ACC112 (cell line): Measurements from ENCODE around the gene SLIT3.

ENCODE experiments used
- H2AFZ ChIP-seq: fragments of 200-600 bp; sonication (generic); one replicate; pipeline ENCODE4 v1.6.0; 2017; ENCODE audit warnings: antibody characterized with exemption, low read length; ENCODE audit not compliant: unreplicated experiment
- H3K27ac ChIP-seq: fragments of 200-600 bp; sonication (generic); 2 replicates; pipeline ENCODE4 v1.5.1; 2014; ENCODE audit warnings: low read depth, mild to moderate bottlenecking, antibody characterized with exemption, low read length, moderate library complexity
- H3K27me3 ChIP-seq: fragments of 200-600 bp; sonication (generic); 2 replicates; pipeline ENCODE4 v1.6.1; 2014; ENCODE audit warnings: mild to moderate bottlenecking, antibody characterized with exemption, low read length, moderate library complexity, mixed read lengths; ENCODE audit not compliant: insufficient read depth
- H3K36me3 ChIP-seq: fragments of 200-600 bp; sonication (generic); 2 replicates; pipeline ENCODE4 v1.6.1; 2016; ENCODE audit warnings: mild to moderate bottlenecking, antibody characterized with exemption, low read length, moderate library complexity, mixed read lengths; ENCODE audit not compliant: insufficient read depth
- H3K4me1 ChIP-seq: fragments of 200-600 bp; sonication (generic); one replicate; pipeline ENCODE4 v1.6.1; 2016; ENCODE audit warnings: low read length, mixed read lengths; ENCODE audit not compliant: insufficient read depth, unreplicated experiment, control insufficient read depth
- H3K4me3 ChIP-seq: fragments of 200-600 bp; sonication (generic); 2 replicates; pipeline ENCODE4 v1.5.1; 2014; ENCODE audit warnings: mild to moderate bottlenecking, low read depth, low read length
- H3K79me2 ChIP-seq: fragments of 200-600 bp; sonication (generic); one replicate; pipeline ENCODE4 v1.6.0; 2016; ENCODE audit warnings: low read length; ENCODE audit not compliant: control insufficient read depth, unreplicated experiment, insufficient read depth

SLIT3 gene

GRCh38 chr5:168893283-168893682 lies 407.7 kb downstream of the SLIT3 start:
- no peak overlapping the region for H3K27ac ChIP-seq
- H2AFZ ChIP-seq, result no peak overlapping the region
- no peaks in the 10 kb centered on the region for H3K36me3 ChIP-seq
- no peaks in the 10 kb centered on the region for H3K4me1 ChIP-seq
- peaks cover 5% of the 10 kb centered on the region; the same call in 1 of the 2 replicates for H3K27me3 ChIP-seq
- no peaks in the 10 kb centered on the region for H3K79me2 ChIP-seq
- no peak overlapping the region for H3K4me3 ChIP-seq

GRCh38 chr5:168892618-168893186 lies 408.2 kb downstream of the SLIT3 start:
- Histone ChIP-seq H3K27ac (no peak overlapping the region), H3K79me2 (no peaks in the 10 kb centered on the region), H3K36me3 (no peaks in the 10 kb centered on the region), H2AFZ (no peak overlapping the region), H3K27me3 (peaks cover 5% of the 10 kb centered on the region; the same call in 1 of the 2 replicates), H3K4me3 (no peak overlapping the region), H3K4me1 (no peaks in the 10 kb centered on the region)

GRCh38 chr5:168890816-168891812 lies 409.8 kb downstream of the SLIT3 start:
- H3K27me3 ChIP-seq, result peaks cover 5% of the 10 kb centered on the region; the same call in 1 of the 2 replicates
- no peaks in the 10 kb centered on the region for H3K36me3 ChIP-seq
- no peak overlapping the region for H3K4me3 ChIP-seq
- H2AFZ ChIP-seq, result no peak overlapping the region
- H3K27ac ChIP-seq, result no peak overlapping the region
- H3K4me1 ChIP-seq, result no peaks in the 10 kb centered on the region
- H3K79me2 ChIP-seq, result no peaks in the 10 kb centered on the region

- Histone ChIP-seq H3K4me1 (no peaks in the 10 kb centered on the region), H3K27me3 (no peaks in the 10 kb centered on the region; the same call in 1 of the 2 replicates)
Observed at GRCh38 chr5:168889039-168889438, 411.9 kb downstream of the SLIT3 start.

GRCh38 chr5:168887931-168888330 lies 413.0 kb downstream of the SLIT3 start:
- Histone ChIP-seq H3K4me1 (no peaks in the 10 kb centered on the region), H3K27me3 (no peaks in the 10 kb centered on the region; the same call in 1 of the 2 replicates), H3K27ac (no peak overlapping the region)

More at GRCh38 chr5:168889039-168889438, 411.9 kb downstream of the SLIT3 start:
- no peak overlapping the region for H3K4me3 ChIP-seq
- H3K79me2 ChIP-seq, result no peaks in the 10 kb centered on the region
- H3K27ac ChIP-seq, result no peak overlapping the region
- no peaks in the 10 kb centered on the region for H3K36me3 ChIP-seq
- H2AFZ ChIP-seq, result no peak overlapping the region

GRCh38 chr5:168886157-168886556 lies 414.8 kb downstream of the SLIT3 start:
- no peak overlapping the region for H3K27ac ChIP-seq
- no peaks in the 10 kb centered on the region for H3K79me2 ChIP-seq
- H2AFZ ChIP-seq, result no peak overlapping the region
- H3K27me3 ChIP-seq, result no peaks in the 10 kb centered on the region; the same call in 1 of the 2 replicates
- no peak overlapping the region for H3K4me3 ChIP-seq
- H3K36me3 ChIP-seq, result no peaks in the 10 kb centered on the region
- no peaks in the 10 kb centered on the region for H3K4me1 ChIP-seq

More at GRCh38 chr5:168887931-168888330, 413.0 kb downstream of the SLIT3 start:
- H3K79me2 ChIP-seq, result no peaks in the 10 kb centered on the region
- no peak overlapping the region for H2AFZ ChIP-seq
- no peaks in the 10 kb centered on the region for H3K36me3 ChIP-seq
- no peak overlapping the region for H3K4me3 ChIP-seq

GRCh38 chr5:168885324-168886120 lies 415.4 kb downstream of the SLIT3 start:
- H2AFZ ChIP-seq, result no peak overlapping the region
- no peaks in the 10 kb centered on the region; the same call in 1 of the 2 replicates for H3K27me3 ChIP-seq
- H3K27ac ChIP-seq, result no peak overlapping the region
- H3K36me3 ChIP-seq, result no peaks in the 10 kb centered on the region
- H3K4me3 ChIP-seq, result no peak overlapping the region
- no peaks in the 10 kb centered on the region for H3K79me2 ChIP-seq
- H3K4me1 ChIP-seq, result no peaks in the 10 kb centered on the region

GRCh38 chr5:168883991-168884390 lies 416.9 kb downstream of the SLIT3 start:
- H3K27ac ChIP-seq, result no peak overlapping the region
- no peaks in the 10 kb centered on the region for H3K36me3 ChIP-seq
- H3K4me1 ChIP-seq, result peaks cover 15% of the 10 kb centered on the region
- H2AFZ ChIP-seq, result no peak overlapping the region
- no peaks in the 10 kb centered on the region; the same call in 1 of the 2 replicates for H3K27me3 ChIP-seq
- no peaks in the 10 kb centered on the region for H3K79me2 ChIP-seq
- H3K4me3 ChIP-seq, result no peak overlapping the region

GRCh38 chr5:168883281-168883741 lies 417.6 kb downstream of the SLIT3 start:
- Histone ChIP-seq H3K27me3 (no peaks in the 10 kb centered on the region; the same call in 1 of the 2 replicates), H3K4me3 (no peak overlapping the region), H3K27ac (no peak overlapping the region), H3K79me2 (no peaks in the 10 kb centered on the region), H3K36me3 (no peaks in the 10 kb centered on the region), H3K4me1 (peaks cover 16% of the 10 kb centered on the region), H2AFZ (no peak overlapping the region)

- Histone ChIP-seq H3K36me3 (no peaks in the 10 kb centered on the region), H3K4me3 (no peak overlapping the region), H3K79me2 (no peaks in the 10 kb centered on the region), H3K27me3 (no peaks in the 10 kb centered on the region), H2AFZ (no peak overlapping the region), H3K4me1 (peaks cover 16% of the 10 kb centered on the region), H3K27ac (no peak overlapping the region)
Observed at GRCh38 chr5:168882283-168882682, 418.7 kb downstream of the SLIT3 start.
